Liver (tissue), 9 donors: ENCODE measurements around the gene SMAP2. TPM values are rescaled to one million over a fixed set of nuclear protein-coding genes. Genes with fewer than 3 reads are reported as not detected.

ENCODE experiments used
- DNase-seq: peaks from one replicate; pipeline ENCODE4 v3.0.0-alpha.2; 2017; ENCODE audit warnings: low spot score
- H3K27ac ChIP-seq, 2 donors: one replicate each; pipeline ENCODE4 v1.7.0; 2013; ENCODE audit warnings: inconsistent platforms in 2 of 2, low read length in 2 of 2, control low read depth in 1 of 2, low read depth in 1 of 2, mild to moderate bottlenecking in 1 of 2
- H3K27me3 ChIP-seq, 4 donors: one replicate each; pipeline versions ENCODE4 v1.6.1 to v1.7.0; 2013; ENCODE audit warnings: low read length in 3 of 4, inconsistent platforms in 1 of 4, mild to moderate bottlenecking in 1 of 4, moderate library complexity in 1 of 4; ENCODE audit not compliant: control insufficient read depth in 4 of 4, insufficient read depth in 4 of 4
- H3K36me3 ChIP-seq, 4 donors: one replicate each; pipeline versions ENCODE4 v1.6.1 to v1.7.0; 2013; ENCODE audit warnings: low read length in 3 of 4, mild to moderate bottlenecking in 3 of 4, low read depth in 1 of 4, moderate library complexity in 1 of 4; ENCODE audit not compliant: control insufficient read depth in 4 of 4, insufficient read depth in 3 of 4
- H3K4me1 ChIP-seq, 4 donors: one replicate each; pipeline versions ENCODE4 v1.6.1 to v1.7.0; 2013; ENCODE audit warnings: low read length in 3 of 4, mild to moderate bottlenecking in 3 of 4, moderate library complexity in 1 of 4; ENCODE audit not compliant: control insufficient read depth in 4 of 4, insufficient read depth in 4 of 4
- H3K4me3 ChIP-seq, 3 donors: one replicate each; pipeline versions ENCODE4 v1.6.1 to v1.7.0; 2013; ENCODE audit warnings: low read length in 3 of 3, control low read depth in 1 of 3, low read depth in 1 of 3, mild to moderate bottlenecking in 1 of 3
- H3K9ac ChIP-seq, 2 donors: one replicate each; pipeline ENCODE4 v1.7.0; 2013; ENCODE audit warnings: low read length in 2 of 2, mild to moderate bottlenecking in 2 of 2, moderate library complexity in 2 of 2, control low read depth in 1 of 2, low read depth in 1 of 2
- H3K9me3 ChIP-seq, 4 donors: one replicate each; pipeline versions ENCODE4 v1.6.1 to v1.7.0; 2013; ENCODE audit warnings: low read length in 3 of 4; ENCODE audit not compliant: control insufficient read depth in 4 of 4
- ATF3 ChIP-seq: IDR thresholded peaks from 2 replicates; pipeline ENCODE4 v1.6.1; 2016; ENCODE audit warnings: antibody characterized with exemption
- CTCF ChIP-seq: fragments of 150-350 bp; IDR thresholded peaks from 2 replicates; pipeline ENCODE4 v1.5.1; 2017; ENCODE audit warnings: improper control_type of control experiment, low read depth, low read length; ENCODE audit not compliant: missing input control
- EGR1 ChIP-seq, 2 donors: IDR thresholded peaks; 2 replicates each; pipeline ENCODE4 v1.6.1; 2016 to 2018; ENCODE audit warnings: antibody characterized with exemption in 2 of 2, low read depth in 2 of 2
- FOXA2 ChIP-seq: IDR thresholded peaks from 2 replicates; pipeline ENCODE4 v1.6.1; 2016; ENCODE audit warnings: antibody characterized with exemption
- GABPA ChIP-seq, 2 donors: IDR thresholded peaks in 1 of 2; conservative IDR thresholded peaks in 1 of 2; 2 replicates each; pipeline ENCODE4 v1.6.1; 2016; ENCODE audit warnings: antibody characterized with exemption in 2 of 2, mild to moderate bottlenecking in 1 of 2, moderate library complexity in 1 of 2
- HNF4A ChIP-seq, 2 donors: conservative IDR thresholded peaks; 2 replicates each; pipeline ENCODE4 v1.6.1; 2016; ENCODE audit warnings: antibody characterized with exemption in 2 of 2, mild to moderate bottlenecking in 2 of 2
- HNF4G ChIP-seq: IDR thresholded peaks from 2 replicates; pipeline ENCODE4 v1.6.1; 2016; ENCODE audit warnings: antibody characterized with exemption
- JUND ChIP-seq, 2 donors: IDR thresholded peaks; 2 replicates each; pipeline ENCODE4 v1.6.1; 2016; ENCODE audit warnings: antibody characterized with exemption in 2 of 2
- NR2F2 ChIP-seq: IDR thresholded peaks from 2 replicates; pipeline ENCODE4 v1.6.1; 2016; ENCODE audit warnings: antibody characterized with exemption
- RAD21 ChIP-seq, 2 donors: IDR thresholded peaks; 2 replicates each; pipeline ENCODE4 v1.6.1; 2016; ENCODE audit warnings: antibody characterized with exemption in 2 of 2, mild to moderate bottlenecking in 2 of 2
- REST ChIP-seq: IDR thresholded peaks from 2 replicates; pipeline ENCODE4 v1.6.1; 2016; ENCODE audit warnings: antibody characterized with exemption, mild to moderate bottlenecking
- RXRA ChIP-seq, 2 donors: IDR thresholded peaks; 2 replicates each; pipeline ENCODE4 v1.6.1; 2017 to 2018; ENCODE audit warnings: antibody characterized with exemption in 2 of 2, mild to moderate bottlenecking in 1 of 2
- SP1 ChIP-seq: IDR thresholded peaks from 2 replicates; pipeline ENCODE4 v1.6.1; 2018; ENCODE audit warnings: antibody characterized with exemption, mild to moderate bottlenecking
- TAF1 ChIP-seq: conservative IDR thresholded peaks from 2 replicates; pipeline ENCODE4 v1.6.1; 2016; ENCODE audit warnings: antibody characterized with exemption, mild to moderate bottlenecking
- YY1 ChIP-seq: IDR thresholded peaks from 2 replicates; pipeline ENCODE4 v1.6.1; 2016; ENCODE audit warnings: antibody characterized with exemption, mild to moderate bottlenecking
- ZBTB33 ChIP-seq: IDR thresholded peaks from 2 replicates; pipeline ENCODE4 v1.6.1; 2016; ENCODE audit warnings: antibody characterized with exemption
- WGBS: extraction: QIAGEN DNeasy Blood & Tissue Kit; methylation state at CpG from one replicate; pipeline ENCODE4 v1.1.7; 2013; 5-methylcytosine and 5-hydroxymethylcytosine counted together
- polyA plus RNA-seq, 2 donors: library from polyadenylated mRNA; stranded (reverse) in 1 of 2; unstranded in 1 of 2; fragments of 200-250 nt in 1 of 2; fragments of >200 nt in 1 of 2; fragmentation: Nextera tagmentation in 1 of 2; extraction: Ambion mirVana in 1 of 2; gene quantifications; one replicate each; pipeline versions ENCODE4 v1.2.1 to v1.2.3, GENCODE V29; 2013 to 2015
- total RNA-seq, 2 donors: library from RNA; depleted of rRNA; stranded (reverse); fragments of >200 nt; gene quantifications; one replicate each; pipeline ENCODE4 v1.2.3, GENCODE V29; 2014
- TF ChIP-seq, protein P1 (sequence below): IDR thresholded peaks from 2 replicates; pipeline ENCODE4 v1.6.1; 2016; ENCODE audit warnings: antibody characterized with exemption
- donor health status: healthy.
- donor health status: healthy.
- donor health status: healthy.
- donor health status: healthy.
- donor health status: healthy.

Gene SMAP2
- total and polyA plus RNA-seq, 4 donors = 20.0 to 36.8 (median 29.8) TPM

- Histone ChIP-seq H3K27ac (no peak overlapping the region), H3K9me3 (no peaks in the 10 kb centered on the region), H3K36me3 (peaks cover 10 to 58% (median 47%) of the 10 kb centered on the region in 4 donors), H3K27me3 (no peaks in the 10 kb centered on the region), H3K4me3 (no peak overlapping the region), H3K4me1 (peaks cover 0 to 19% (median 7%) of the 10 kb centered on the region in 4 donors), H3K9ac (no peak overlapping the region)
- no peak for TF ChIP-seq NR2F2
- no peak for TF ChIP-seq HNF4A (conservative IDR thresholded peaks at IDR 0.05)
- TF ChIP-seq EGR1 (IDR thresholded peaks at IDR 0.05; ENCODE audit: low read depth in 2 of 2) = no peak
- TF ChIP-seq HNF4G = no peak
- TF ChIP-seq YY1 = no peak
- no peak for TF ChIP-seq RAD21 (IDR thresholded peaks at IDR 0.05)
- TF ChIP-seq GABPA (IDR thresholded peaks at IDR 0.05 in 1 of 2, conservative IDR thresholded peaks at IDR 0.05 in 1 of 2) = no peak
- TF ChIP-seq TAF1 = no peak
- TF ChIP-seq REST = no peak
- TF ChIP-seq JUND (IDR thresholded peaks at IDR 0.05) = no peak
- no peak for TF ChIP-seq RXRA (IDR thresholded peaks at IDR 0.05)
- TF ChIP-seq FOXA2 = no peak
- TF ChIP-seq, protein P1, sequence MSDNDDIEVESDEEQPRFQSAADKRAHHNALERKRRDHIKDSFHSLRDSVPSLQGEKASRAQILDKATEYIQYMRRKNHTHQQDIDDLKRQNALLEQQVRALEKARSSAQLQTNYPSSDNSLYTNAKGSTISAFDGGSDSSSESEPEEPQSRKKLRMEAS = no peak
- TF ChIP-seq SP1 = no peak
- TF ChIP-seq CTCF = no peak
- no peak for TF ChIP-seq ZBTB33
- no peak for TF ChIP-seq ATF3
- 89% methylated on average over 2 of the region's 2 CpGs for WGBS
- no peak for DNase-seq
Observed at GRCh38 chr1:40411843-40412242, 38.3 kb downstream of the SMAP2 start.
